GM19455 (cell line): ENCODE measurements around the gene LY6G6F.
"Not testable (repeated sequence)": the region's sequence is repeated elsewhere in the genome, so short reads cannot be mapped to it uniquely, and the experiment has no call there.

Source experiments
- ATAC-seq: cut with Tn5 transposase; IDR thresholded peaks from one replicate; pipeline ENCODE4 v1.9.1; 2021; ENCODE audit not compliant: unreplicated experiment

The LY6G6F gene

GRCh38 chr6:31701666-31702404 is 4.8 kb upstream of the LY6G6F start:
- no peak for ATAC-seq

- no peak for ATAC-seq
These were observed 4.3 kb upstream of the LY6G6F start for GRCh38 chr6:31702405-31702818.

GRCh38 chr6:31702819-31703716 is 3.6 kb upstream of the LY6G6F start, which contains the start of gene ABHD16A:
Gene ABHD16A (minus strand): TSS chr6:31703324. CDS start chr6:31703281, 43 bp downstream.
- ATAC-seq: peak; percentile 78

GRCh38 chr6:31705931-31706330 is 735 bp upstream of the LY6G6F start:
- ATAC-seq: no peak

- no peak for ATAC-seq
These were observed 1.0 kb downstream of the LY6G6F start for GRCh38 chr6:31707701-31708100.

- ATAC-seq: no peak
These were observed 1.6 kb downstream of the LY6G6F start for GRCh38 chr6:31708224-31708623.

- not testable (repeated sequence) for ATAC-seq
These were observed 2.5 kb downstream of the LY6G6F start for GRCh38 chr6:31709157-31709556.

GRCh38 chr6:31710523-31711219 is 4.0 kb downstream of the LY6G6F start:
- no peak for ATAC-seq

GRCh38 chr6:31711233-31711632 is 4.6 kb downstream of the LY6G6F start:
- ATAC-seq: no peak

- ATAC-seq: no peak
These were observed 5.6 kb downstream of the LY6G6F start for GRCh38 chr6:31712296-31712695.

GRCh38 chr6:31713465-31713864 is 6.8 kb downstream of the LY6G6F start:
- no peak for ATAC-seq

GRCh38 chr6:31713991-31714684 is 7.5 kb downstream of the LY6G6F start:
- no peak for ATAC-seq

- ATAC-seq: no peak
These were observed 8.6 kb downstream of the LY6G6F start, which contains the start of gene LY6G6D for GRCh38 chr6:31715022-31715958. Gene LY6G6D (plus strand): TSS chr6:31715348. CDS start chr6:31715356, 8 bp downstream.

- no peak for ATAC-seq
These were observed 11.0 kb downstream of the LY6G6F start for GRCh38 chr6:31717499-31718222.

- no peak for ATAC-seq
These were observed 11.6 kb downstream of the LY6G6F start for GRCh38 chr6:31718265-31718664.

- no peak for ATAC-seq
These were observed 12.3 kb downstream of the LY6G6F start for GRCh38 chr6:31719001-31719400.

- no peak for ATAC-seq
These were observed 13.6 kb downstream of the LY6G6F start for GRCh38 chr6:31720196-31720770.

GRCh38 chr6:31721351-31722020 is 14.8 kb downstream of the LY6G6F start, which contains the start of gene LY6G6C:
Gene LY6G6C (minus strand): TSS chr6:31721746. CDS start chr6:31721679, 67 bp downstream.
- no peak for ATAC-seq
